GM12892 (cell line): Measurements from ENCODE around the gene SNED1.
A peak's percentile ranks its signal among the peaks of the same experiment; 100 is the strongest.
"Not testable (repeated sequence)": the region's sequence is repeated elsewhere in the genome, so short reads cannot be mapped to it uniquely, and the experiment has no call there.

Experiments
- DNase-seq: peaks from one replicate; pipeline ENCODE4 v3.0.0; 2011; ENCODE audit not compliant: insufficient read length
- FAIRE-seq: peaks from 2 replicates; lab custom pipeline; 2011; peaks lifted over from hg19 to GRCh38; lab: Jason Lieb, UNC
- POLR2A ChIP-seq: IDR thresholded peaks from 2 replicates; pipeline ENCODE4 v1.6.1; 2011; ENCODE audit warnings: low read depth, low read length, control low read depth
- POLR2AphosphoS5 ChIP-seq: IDR thresholded peaks from 2 replicates; pipeline ENCODE4 v1.6.1; 2011; ENCODE audit warnings: low read depth, low read length, control low read depth
- TAF1 ChIP-seq: IDR thresholded peaks from 2 replicates; pipeline ENCODE4 v1.6.1; 2011; ENCODE audit warnings: low read depth, mild to moderate bottlenecking, control low read depth, low read length, borderline replicate concordance

SNED1 gene

DNA sequence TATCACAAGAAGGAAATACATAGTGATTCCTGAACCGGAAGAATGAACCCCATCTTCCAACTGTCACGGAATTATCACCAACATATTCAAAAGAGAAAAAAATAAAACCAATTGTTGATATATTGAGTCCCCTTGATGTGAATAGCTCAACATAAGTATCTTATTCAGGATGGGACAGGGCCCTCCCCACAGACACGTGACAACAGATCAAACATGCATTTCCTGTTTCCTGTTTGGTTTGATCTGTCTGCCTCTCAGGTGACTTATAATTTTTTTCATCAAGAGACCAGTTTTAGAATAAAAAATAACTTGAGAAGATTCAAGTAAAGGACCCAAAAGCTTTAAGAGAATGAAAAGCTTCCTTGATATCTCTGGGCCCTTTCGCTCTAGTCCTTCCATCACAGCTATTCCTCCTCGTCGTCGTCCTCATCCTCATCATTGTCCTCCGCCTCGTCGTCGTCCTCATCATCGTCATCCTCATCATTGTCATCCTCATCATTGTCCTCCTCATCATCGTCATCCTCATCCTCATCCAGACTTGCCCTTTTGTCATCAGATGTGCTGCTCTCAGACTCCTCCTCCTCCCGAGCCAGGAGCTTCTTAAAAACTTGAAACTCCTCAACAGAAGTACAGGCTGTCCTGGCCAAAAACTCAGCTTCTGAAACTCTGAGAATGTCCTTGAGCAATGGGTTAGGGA lies 97.3 kb downstream of the SNED1 start:
- FAIRE-seq (no peak), DNase-seq (no peak)
- TF ChIP-seq POLR2AphosphoS5 (no peak), POLR2A (no peak), TAF1 (no peak)

DNA sequence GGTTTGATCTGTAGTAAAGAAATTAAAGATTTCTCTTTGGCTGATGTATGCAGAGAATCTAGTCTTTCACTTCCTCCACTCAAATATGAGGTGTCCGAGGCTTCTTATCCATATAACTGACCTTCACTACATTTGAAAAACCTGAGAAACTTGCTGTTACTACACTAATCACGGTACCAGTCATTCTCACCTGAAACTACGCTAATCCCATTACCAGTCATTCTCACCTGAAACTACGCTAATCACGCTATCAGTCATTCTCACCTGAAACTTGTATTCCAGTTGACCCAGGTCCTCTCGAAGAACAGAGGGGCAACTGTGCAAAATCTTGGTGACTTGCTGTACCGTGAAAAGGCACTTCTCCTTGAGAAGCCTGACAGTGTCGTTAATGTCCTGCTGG lies 98.6 kb downstream of the SNED1 start:
- DNase-seq (no peak), FAIRE-seq (peak; percentile 66)

DNA sequence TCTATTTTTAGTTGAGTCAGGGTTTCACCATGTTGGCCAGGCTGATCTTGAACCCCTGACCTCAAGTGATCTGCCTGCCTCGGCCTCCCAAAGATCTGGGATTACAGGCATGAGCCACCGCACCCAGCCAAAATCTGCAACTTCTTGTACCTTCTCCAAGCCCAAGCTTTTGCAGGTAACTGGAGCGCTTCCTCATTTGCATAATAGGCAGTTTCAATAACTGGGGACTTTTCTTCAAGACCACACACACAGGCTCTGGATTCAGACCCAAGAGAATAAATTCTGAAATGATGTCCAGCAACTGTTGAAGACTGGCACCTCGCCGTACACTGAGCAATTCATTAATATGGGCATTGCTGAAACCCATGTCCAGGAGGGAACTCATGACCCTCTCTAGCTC lies 100.8 kb downstream of the SNED1 start:
- DNase-seq: no peak
- peak; percentile 21 for FAIRE-seq
- TF ChIP-seq TAF1 (no peak), POLR2AphosphoS5 (no peak), POLR2A (no peak)

More for the DNA sequence above, 98.6 kb downstream of the SNED1 start:
- TF ChIP-seq POLR2AphosphoS5 (0 out of 2 replicates have a peak, but pooled peaks have one; percentile 48), POLR2A (0 out of 2 replicates have a peak, but pooled peaks have one; percentile 34), TAF1 (no peak)

DNA sequence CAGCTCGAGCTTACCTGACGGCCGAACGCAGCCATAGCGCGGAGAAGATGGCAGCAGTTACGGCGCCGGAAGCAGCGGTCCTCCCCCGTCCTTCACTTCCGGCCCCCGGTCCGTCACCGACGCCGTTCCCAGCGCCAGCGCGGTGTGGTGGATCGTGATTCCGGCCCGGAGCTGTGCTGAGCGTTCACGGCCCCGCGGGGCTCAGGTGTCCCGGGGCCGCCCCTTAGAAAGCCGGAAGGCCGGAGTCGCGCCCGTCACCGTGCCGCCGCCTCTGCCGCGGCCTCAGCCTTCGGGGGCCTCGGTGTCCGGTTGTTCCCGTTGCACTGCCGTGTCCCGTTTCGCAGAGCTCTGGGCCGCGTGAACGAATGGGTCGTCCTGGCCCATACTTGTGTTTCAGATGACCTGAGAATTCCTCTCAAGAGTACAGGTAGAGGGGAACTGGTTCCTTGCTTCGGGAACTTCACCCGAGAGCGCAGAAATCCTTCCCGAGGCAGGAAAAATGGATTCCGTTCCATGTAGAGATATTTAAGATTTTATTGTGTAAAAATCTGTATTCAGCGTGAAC lies 103.9 kb downstream of the SNED1 start, which contains the start of gene MTERF4:
Gene MTERF4, minus strand, starts transcription at position 49 of the 565 bp plus-strand sequence. Its CDS starts 14 bp downstream, at position 35.
- peak; percentile 86 for TF ChIP-seq TAF1
- TF ChIP-seq POLR2A: peak; percentile 79; the same call in 1 of the 2 replicates
- peak; percentile 79 for TF ChIP-seq POLR2AphosphoS5
- FAIRE-seq (peak; percentile 91), DNase-seq (peak; percentile 79)

DNA sequence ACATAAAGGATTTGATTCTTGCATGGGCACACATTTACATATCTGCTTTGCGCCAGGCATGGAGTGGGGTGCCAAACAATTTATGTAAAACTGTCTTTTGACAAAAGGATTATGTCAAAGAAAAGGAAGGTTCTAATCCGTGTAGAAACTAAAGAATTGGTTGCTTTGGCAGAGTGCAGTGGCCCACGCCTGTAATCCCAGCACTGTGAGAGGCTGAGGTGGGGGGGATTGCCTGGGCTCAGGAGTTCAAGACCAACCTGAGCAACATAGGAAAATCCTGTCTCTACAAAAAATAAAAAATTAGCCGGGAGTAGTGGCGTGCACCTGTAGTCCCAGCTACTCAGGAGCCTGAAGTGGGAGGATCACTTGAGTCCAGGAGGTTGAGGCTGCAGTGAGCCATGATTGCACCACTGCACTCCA lies 104.8 kb downstream of the SNED1 start:
- DNase-seq (no peak), FAIRE-seq (peak; percentile 33)
- no peak for TF ChIP-seq POLR2A
- TF ChIP-seq TAF1: no peak
- TF ChIP-seq POLR2AphosphoS5: no peak

DNA sequence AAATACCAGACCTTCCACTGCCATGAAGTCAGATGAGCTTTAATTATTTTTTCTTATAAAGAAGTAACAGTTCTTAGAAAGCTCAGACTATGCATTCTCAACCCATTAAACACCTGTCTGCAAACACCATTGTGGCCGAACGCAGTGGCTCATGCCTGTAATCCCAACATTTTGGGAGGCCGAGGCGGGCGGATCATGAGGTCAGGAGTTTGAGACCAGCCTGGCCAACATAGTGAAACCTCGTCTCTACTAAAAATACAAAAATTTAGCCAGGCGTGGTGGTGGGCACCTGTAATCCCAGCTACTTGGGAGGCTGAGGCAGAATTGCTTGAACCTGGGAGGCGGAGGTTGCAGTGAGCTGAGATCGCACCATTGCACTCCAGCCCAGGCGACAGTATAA lies 106.2 kb downstream of the SNED1 start:
- not testable (repeated sequence) for FAIRE-seq, DNase-seq

DNA sequence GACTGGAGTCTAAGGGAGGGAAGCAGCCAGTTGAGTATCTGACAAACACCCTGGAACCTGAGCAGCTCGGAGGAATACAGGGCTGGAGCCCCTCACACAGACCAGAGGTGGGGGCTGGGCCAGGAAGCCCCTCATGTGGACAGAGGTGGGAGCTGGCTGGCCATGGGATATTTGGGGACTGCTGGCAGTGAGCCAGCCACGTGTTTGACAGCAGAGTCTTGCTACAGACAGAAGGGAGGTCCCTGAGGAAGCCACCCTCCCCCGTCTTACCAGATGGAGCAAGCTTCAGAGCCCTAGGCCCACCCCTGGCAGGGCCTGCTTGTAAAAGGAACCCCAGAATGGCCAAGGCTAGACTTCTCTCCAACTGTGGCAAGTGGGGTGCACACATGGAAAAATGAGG lies 107.2 kb downstream of the SNED1 start:
- FAIRE-seq: no peak
- no peak for TF ChIP-seq POLR2AphosphoS5
- TF ChIP-seq TAF1: no peak
- no peak for TF ChIP-seq POLR2A
- DNase-seq: no peak

DNA sequence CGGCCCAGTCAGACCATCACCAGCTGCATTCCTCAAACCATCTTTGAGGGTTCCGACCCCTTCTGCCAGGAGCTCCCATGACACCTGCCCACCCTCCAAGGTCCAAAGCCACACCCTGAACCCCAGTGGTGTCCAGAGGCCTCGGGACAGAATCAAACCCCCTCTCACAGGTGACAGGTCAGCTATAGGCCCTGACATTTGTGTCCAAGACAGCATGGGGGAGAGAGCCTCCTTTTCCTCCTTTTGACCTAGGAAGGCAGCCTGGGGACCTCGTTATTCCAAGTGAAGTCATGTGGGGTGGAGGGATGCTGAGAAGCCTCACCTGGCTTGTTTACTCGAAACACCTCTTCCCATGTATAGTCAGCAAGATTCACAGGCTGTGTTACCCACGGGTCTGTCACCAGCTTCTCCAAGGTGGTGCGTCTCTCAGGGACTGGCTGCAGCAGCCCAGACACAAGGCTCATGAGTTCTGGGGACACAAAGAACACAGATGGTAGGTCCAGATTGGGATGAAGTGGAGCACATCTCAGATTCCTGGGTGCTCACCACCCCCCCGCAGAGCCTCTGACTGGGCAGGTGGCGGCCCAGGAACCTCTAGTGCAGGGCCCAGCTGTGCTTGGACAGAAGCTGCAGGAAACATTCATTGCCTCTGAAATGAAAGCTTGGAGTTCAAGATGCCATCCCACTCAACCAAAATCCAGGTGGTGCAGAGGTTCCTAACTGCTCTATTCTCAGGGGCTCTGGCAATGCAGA lies 108.8 kb downstream of the SNED1 start:
- FAIRE-seq (no peak), DNase-seq (no peak)
- TF ChIP-seq TAF1: no peak

DNA sequence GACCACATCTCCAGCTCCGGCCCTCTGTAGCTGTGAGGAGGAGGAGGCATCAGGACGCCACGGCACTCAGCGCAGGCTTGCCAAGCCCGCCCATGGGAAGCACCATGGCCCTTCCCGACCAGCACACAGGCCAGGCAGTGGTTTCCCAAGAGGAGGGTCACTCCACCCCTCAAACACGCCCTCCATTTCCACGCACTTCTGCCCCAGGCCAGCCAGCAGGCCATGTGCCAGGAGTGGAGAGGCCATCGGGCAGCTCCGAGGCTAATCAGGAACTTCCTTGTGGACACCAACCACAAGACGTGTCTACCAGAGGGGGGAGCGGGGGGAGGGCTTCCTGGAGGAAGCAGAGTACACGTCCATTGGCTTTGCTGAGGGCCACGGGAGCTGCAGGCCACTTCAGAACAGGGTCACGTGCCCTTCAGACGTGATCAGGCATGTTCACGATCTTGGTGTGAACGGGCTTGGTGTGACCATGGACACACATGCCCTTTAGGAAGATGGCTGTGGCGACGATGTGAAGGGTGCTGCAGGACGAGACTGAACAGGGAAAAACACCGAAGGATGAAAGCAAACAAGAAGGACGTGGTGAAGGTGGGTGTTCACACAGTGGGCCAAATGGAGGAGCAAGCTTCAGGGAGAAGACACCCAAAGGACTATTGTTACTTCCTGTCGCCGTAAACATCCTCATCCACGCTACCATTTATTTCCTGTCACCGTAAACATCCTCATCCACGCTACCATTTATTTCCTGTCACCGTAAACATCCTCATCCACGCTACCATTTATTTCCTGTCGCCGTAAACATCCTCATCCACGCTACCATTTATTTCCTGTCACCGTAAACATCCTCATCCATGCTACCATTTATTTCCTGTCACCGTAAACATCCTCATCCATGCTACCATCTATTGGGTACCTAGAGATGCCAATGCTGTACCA lies 110.1 kb downstream of the SNED1 start:
- FAIRE-seq (no peak), DNase-seq (no peak)
- TF ChIP-seq POLR2A (no peak), POLR2AphosphoS5 (0 out of 2 replicates have a peak, but pooled peaks have one; percentile 8), TAF1 (no peak)

DNA sequence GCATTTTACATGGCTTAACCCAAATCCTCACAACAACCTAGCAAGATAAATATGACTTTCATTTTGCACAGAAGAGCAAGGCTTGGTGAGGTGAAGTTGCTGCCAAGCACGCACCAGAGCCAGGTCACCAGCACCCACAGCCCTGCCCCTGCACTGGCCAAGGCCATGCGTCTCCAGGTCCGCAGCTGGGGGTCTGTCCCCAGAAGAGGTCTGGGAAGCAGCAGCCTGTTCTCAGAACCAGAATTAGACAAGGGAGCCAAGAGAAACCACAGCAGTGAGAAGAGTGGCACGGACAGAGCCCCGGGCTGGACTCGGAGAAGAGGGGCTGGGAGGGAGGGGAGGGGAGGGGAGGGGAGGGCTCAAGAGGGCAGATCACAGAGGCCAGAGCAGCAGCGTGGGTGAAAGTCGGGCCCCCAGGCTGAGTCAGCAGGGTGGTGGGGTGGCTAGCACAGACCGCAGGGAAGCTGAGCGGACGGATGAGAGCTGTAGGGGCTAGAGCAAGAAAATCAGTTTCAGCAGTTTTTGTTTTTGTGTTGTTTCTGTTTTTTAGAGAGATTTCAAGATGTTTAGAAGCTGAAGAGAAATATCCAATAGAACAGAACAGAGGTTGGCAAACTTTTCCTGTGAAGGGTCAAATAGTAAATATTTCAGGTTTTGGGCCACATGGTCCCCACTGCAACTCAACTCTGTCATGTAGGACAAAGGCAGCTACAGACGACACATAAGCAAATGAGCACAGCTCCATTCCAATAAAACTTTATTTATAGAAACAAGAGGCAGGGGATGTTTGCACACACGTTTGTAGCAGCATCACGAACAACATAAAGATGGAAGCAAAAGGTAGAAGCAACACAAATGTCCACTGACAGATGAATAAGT lies 111.0 kb downstream of the SNED1 start:
- FAIRE-seq (peak; percentile 95), DNase-seq (no peak)
- no peak for TF ChIP-seq TAF1
- peak; percentile 35; the same call in 1 of the 2 replicates for TF ChIP-seq POLR2A
- TF ChIP-seq POLR2AphosphoS5: no peak; the same call in 1 of the 2 replicates
